Stimulated activated CD4-positive, alpha-beta T cell treated with anti-CD3 and anti-CD28 coated beads, Interleukin-1b, Interleukin-23, amount 100 ng/mL, for 4 hours (primary cell): ENCODE data around the gene NFKB1.
A peak's percentile ranks its signal among the peaks of the same experiment; 100 is the strongest.
"Not testable (repeated sequence)": the region's sequence is repeated elsewhere in the genome, so short reads cannot be mapped to it uniquely, and the experiment has no call there.

ENCODE experiments used
- DNase-seq, 2 donors: peaks; one replicate each; pipeline ENCODE4 v3.0.0-alpha.2; 2020; ENCODE audit warnings: low read depth in 2 of 2

Gene NFKB1

GRCh38 chr4:102500696-102501446 lies at the start of gene NFKB1:
NFKB1 (plus strand) TSS chr4:102501359; CDS start chr4:102525519, 24,160 bp downstream.
- peak; percentile 74 to 82 for DNase-seq

GRCh38 chr4:102452854-102453253 lies 48.3 kb upstream of the NFKB1 start:
- DNase-seq = no peak

- DNase-seq = no peak
Measured at GRCh38 chr4:102453827-102454226, 47.3 kb upstream of the NFKB1 start.

GRCh38 chr4:102454268-102454667 lies 46.9 kb upstream of the NFKB1 start:
- no peak for DNase-seq

GRCh38 chr4:102454981-102455685 lies 46.0 kb upstream of the NFKB1 start:
- no peak for DNase-seq

- DNase-seq = no peak
Measured at GRCh38 chr4:102455750-102456149, 45.4 kb upstream of the NFKB1 start.

- DNase-seq = no peak
Measured at GRCh38 chr4:102466298-102466697, 34.9 kb upstream of the NFKB1 start.

- no peak for DNase-seq
Measured at GRCh38 chr4:102469806-102470205, 31.4 kb upstream of the NFKB1 start.

GRCh38 chr4:102472441-102473013 lies 28.6 kb upstream of the NFKB1 start:
- DNase-seq = no peak

GRCh38 chr4:102473476-102473875 lies 27.7 kb upstream of the NFKB1 start:
- DNase-seq = no peak

GRCh38 chr4:102474736-102475504 lies 26.2 kb upstream of the NFKB1 start:
- DNase-seq = no peak

- no peak for DNase-seq
Measured at GRCh38 chr4:102477657-102478056, 23.5 kb upstream of the NFKB1 start.

GRCh38 chr4:102478186-102478585 lies 23.0 kb upstream of the NFKB1 start:
- DNase-seq = no peak

- not testable (repeated sequence) for DNase-seq
Measured at GRCh38 chr4:102479832-102480231, 21.3 kb upstream of the NFKB1 start.

GRCh38 chr4:102483120-102483519 lies 18.0 kb upstream of the NFKB1 start:
- no peak for DNase-seq

GRCh38 chr4:102483990-102484692 lies 17.0 kb upstream of the NFKB1 start:
- DNase-seq = not testable (repeated sequence)

- no peak for DNase-seq
Measured at GRCh38 chr4:102492531-102493241, 8.5 kb upstream of the NFKB1 start.

GRCh38 chr4:102493257-102493656 lies 7.9 kb upstream of the NFKB1 start:
- no peak for DNase-seq

- no peak for DNase-seq
Measured at GRCh38 chr4:102493794-102494193, 7.4 kb upstream of the NFKB1 start.

GRCh38 chr4:102494603-102495002 lies 6.6 kb upstream of the NFKB1 start:
- DNase-seq = no peak

- DNase-seq = no peak
Measured at GRCh38 chr4:102497986-102498385, 3.2 kb upstream of the NFKB1 start.
